ENCODE results near the gene SHKBP1. TPM values are rescaled to one million over a fixed set of nuclear protein-coding genes. Genes with fewer than 3 reads are reported as not detected.

SHKBP1 gene
- total RNA-seq, 1 experiment from 2014 or later: 85.5 TPM

GRCh38 chr19:40616941-40617340 lies 40.3 kb downstream of the SHKBP1 start:
- intact Hi-C loops (cut with micrococcal nuclease; ENCODE audit: unreplicated experiment): no loop called here
- BruUV-seq (replicated peaks): no TSS peak
- peaks cover 54% of the 10 kb centered on the region for H3K36me3 ChIP-seq (ENCODE audit: insufficient read depth, low read length, poor library complexity, severe bottlenecking)
- no peak overlapping the region for H3K27ac ChIP-seq (ENCODE audit: low read depth, low read length, poor library complexity, severe bottlenecking)
- no peak for DNase-seq (ENCODE audit: low spot score)
- H3K9me3 ChIP-seq (ENCODE audit: low read depth, low read length, poor library complexity, severe bottlenecking): no peaks in the 10 kb centered on the region
- no peaks in the 10 kb centered on the region for H3K27me3 ChIP-seq (replicated peaks; ENCODE audit: insufficient read depth, low read depth, low read length, poor library complexity)
- peaks cover 21% of the 10 kb centered on the region for H3K4me1 ChIP-seq (ENCODE audit: insufficient read depth, low read length, poor library complexity, severe bottlenecking)
- no peak overlapping the region for H3K4me3 ChIP-seq (ENCODE audit: low read depth, low read length, poor library complexity, severe bottlenecking)
- ChIA-PET POLR2A (ENCODE audit: low non-redundant PET) (no interaction called here), CTCF (no interaction called here)
- TF ChIP-seq CTCF (conservative IDR thresholded peaks at IDR 0.05; ENCODE audit: low read depth, low read length) (no peak), EZH2 (IDR thresholded peaks at IDR 0.05; ENCODE audit: borderline replicate concordance, low read depth, low read length, poor library complexity, severe bottlenecking) (no peak)

- H3K27ac ChIP-seq (ENCODE audit: low read depth, low read length, poor library complexity, severe bottlenecking): no peak overlapping the region
- intact Hi-C loops (cut with micrococcal nuclease; ENCODE audit: unreplicated experiment): no loop called here
- no TSS peak for BruUV-seq (replicated peaks)
- no peak for TF ChIP-seq EZH2 (IDR thresholded peaks at IDR 0.05; ENCODE audit: borderline replicate concordance, low read depth, low read length, poor library complexity, severe bottlenecking)
- no peak for TF ChIP-seq CTCF (conservative IDR thresholded peaks at IDR 0.05; ENCODE audit: low read depth, low read length)
- POLR2A ChIA-PET (ENCODE audit: low non-redundant PET): interaction anchor here (0.5 kb wide), 1 partner anchor 17 kb away, joined by 3 read pairs; the partner anchor contains the start of gene LTBP4
- H3K4me1 ChIP-seq (ENCODE audit: insufficient read depth, low read length, poor library complexity, severe bottlenecking): peaks cover 22% of the 10 kb centered on the region
- no peak for DNase-seq (ENCODE audit: low spot score)
- peaks cover 63% of the 10 kb centered on the region for H3K36me3 ChIP-seq (ENCODE audit: insufficient read depth, low read length, poor library complexity, severe bottlenecking)
- H3K4me3 ChIP-seq (ENCODE audit: low read depth, low read length, poor library complexity, severe bottlenecking): no peak overlapping the region
- H3K27me3 ChIP-seq (replicated peaks; ENCODE audit: insufficient read depth, low read depth, low read length, poor library complexity): no peaks in the 10 kb centered on the region
- no peaks in the 10 kb centered on the region for H3K9me3 ChIP-seq (ENCODE audit: low read depth, low read length, poor library complexity, severe bottlenecking)
- CTCF ChIA-PET: interaction anchor here (0.7 kb wide), 1 partner anchor 286 kb away, joined by 5 read pairs; no protein-coding TSS in a partner anchor
These were observed 41.3 kb downstream of the SHKBP1 start for GRCh38 chr19:40617961-40618360.

GRCh38 chr19:40619333-40620160 lies 42.9 kb downstream of the SHKBP1 start:
- H3K4me3 ChIP-seq (ENCODE audit: low read depth, low read length, poor library complexity, severe bottlenecking): no peak overlapping the region
- POLR2A ChIA-PET (ENCODE audit: low non-redundant PET): interaction anchor here (0.6 kb wide), 1 partner anchor 15 kb away, joined by 5 read pairs; no protein-coding TSS in a partner anchor
- no peak for DNase-seq (ENCODE audit: low spot score)
- H3K36me3 ChIP-seq (ENCODE audit: insufficient read depth, low read length, poor library complexity, severe bottlenecking): peaks cover 67% of the 10 kb centered on the region
- CTCF ChIA-PET: interaction anchor here (0.5 kb wide), 1 partner anchor 9 kb away, joined by 5 read pairs; no protein-coding TSS in a partner anchor
- no peak overlapping the region for H3K27ac ChIP-seq (ENCODE audit: low read depth, low read length, poor library complexity, severe bottlenecking)
- intact Hi-C loops (cut with micrococcal nuclease; ENCODE audit: unreplicated experiment): no loop called here
- H3K4me1 ChIP-seq (ENCODE audit: insufficient read depth, low read length, poor library complexity, severe bottlenecking): peaks cover 25% of the 10 kb centered on the region
- BruUV-seq (replicated peaks): no TSS peak
- TF ChIP-seq EZH2 (IDR thresholded peaks at IDR 0.05; ENCODE audit: borderline replicate concordance, low read depth, low read length, poor library complexity, severe bottlenecking): no peak
- no peak for TF ChIP-seq CTCF (conservative IDR thresholded peaks at IDR 0.05; ENCODE audit: low read depth, low read length)
- H3K27me3 ChIP-seq (replicated peaks; ENCODE audit: insufficient read depth, low read depth, low read length, poor library complexity): no peaks in the 10 kb centered on the region
- H3K9me3 ChIP-seq (ENCODE audit: low read depth, low read length, poor library complexity, severe bottlenecking): no peaks in the 10 kb centered on the region
